Hepatocyte (in vitro differentiated cells): Measurements from ENCODE around the gene CPZ. TPM values are rescaled to one million over a fixed set of nuclear protein-coding genes. Genes with fewer than 3 reads are reported as not detected.

Experiments used
- DNase-seq: peaks from one replicate; pipeline ENCODE4 v3.0.0-alpha.2; 2016; ENCODE audit warnings: low spot score
- H2AFZ ChIP-seq: fragments of 200-600 bp; sonication (generic); 2 replicates; pipeline ENCODE4 v1.6.0; 2016; ENCODE audit warnings: antibody characterized with exemption, mild to moderate bottlenecking
- H3K27ac ChIP-seq: fragments of 200-600 bp; sonication (generic); 2 replicates; pipeline ENCODE4 v1.5.1; 2016; ENCODE audit warnings: mild to moderate bottlenecking
- H3K27me3 ChIP-seq: fragments of 200-600 bp; sonication (generic); 2 replicates; pipeline ENCODE4 v1.6.1; 2016
- H3K36me3 ChIP-seq: fragments of 200-600 bp; sonication (generic); replicated peaks from 2 replicates; pipeline ENCODE4 v1.5.1; 2016; ENCODE audit warnings: low read depth; ENCODE audit not compliant: insufficient read depth
- H3K4me1 ChIP-seq: fragments of 200-600 bp; sonication (generic); 2 replicates; pipeline ENCODE4 v1.5.1; 2016; ENCODE audit warnings: mild to moderate bottlenecking, moderate library complexity; ENCODE audit not compliant: insufficient read depth
- H3K4me2 ChIP-seq: fragments of 200-600 bp; sonication (generic); 2 replicates; pipeline ENCODE4 v1.6.0; 2016
- H3K4me3 ChIP-seq: fragments of 200-600 bp; sonication (generic); 2 replicates; pipeline ENCODE4 v1.5.1; 2016; ENCODE audit warnings: mild to moderate bottlenecking
- H3K79me2 ChIP-seq: fragments of 200-600 bp; sonication (generic); 2 replicates; pipeline ENCODE4 v1.6.0; 2017; ENCODE audit warnings: mild to moderate bottlenecking
- H3K9me2 ChIP-seq: fragments of 200-600 bp; sonication (generic); replicated peaks from 2 replicates; pipeline ENCODE4 v1.6.0; 2017; ENCODE audit warnings: mild to moderate bottlenecking; ENCODE audit not compliant: insufficient read depth
- H3K9me3 ChIP-seq: fragments of 200-600 bp; sonication (generic); 2 replicates; pipeline ENCODE4 v1.5.1; 2016; ENCODE audit warnings: low read depth, mild to moderate bottlenecking
- H4K20me1 ChIP-seq: fragments of 200-600 bp; sonication (generic); 2 replicates; pipeline ENCODE4 v1.6.0; 2016; ENCODE audit warnings: mild to moderate bottlenecking; ENCODE audit not compliant: insufficient read depth, poor library complexity, severe bottlenecking
- EZH2 ChIP-seq: fragments of 200-600 bp; sonication (generic); IDR thresholded peaks from 2 replicates; pipeline ENCODE4 v1.6.1; 2016; ENCODE audit warnings: antibody characterized with exemption, mild to moderate bottlenecking, borderline replicate concordance
- EZH2phosphoT487 ChIP-seq: fragments of 200-600 bp; sonication (generic); IDR thresholded peaks from one replicate; pipeline ENCODE4 v1.6.1; 2018; ENCODE audit warnings: antibody characterized with exemption, mild to moderate bottlenecking, low read depth, moderate library complexity; ENCODE audit not compliant: unreplicated experiment, severe bottlenecking
- WGBS: methylation state at CpG from one replicate; pipeline ENCODE4 v1.1.6; 2016; ENCODE audit warnings: low lambda C conversion rate; ENCODE audit errors: missing lambda C conversion rate; 5-methylcytosine and 5-hydroxymethylcytosine counted together
- polyA plus RNA-seq: library from polyadenylated mRNA; unstranded; fragments of >200 nt; fragmentation: Nextera tagmentation; extraction: Ambion mirVana; gene quantifications from 2 replicates; pipeline ENCODE4 v1.2.1, GENCODE V29; 2016
- total RNA-seq: library from RNA; depleted of rRNA; stranded (reverse); fragments of >200 nt; gene quantifications from 2 replicates; pipeline ENCODE4 v1.2.3, GENCODE V29; 2014
- TF ChIP-seq, protein P1 (sequence below): fragments of 200-600 bp; sonication (generic); IDR thresholded peaks from 2 replicates; pipeline ENCODE4 v1.5.1; 2016; ENCODE audit warnings: antibody characterized with exemption, mild to moderate bottlenecking; ENCODE audit not compliant: poor library complexity

CPZ gene
- total and polyA plus RNA-seq, 2 experiments from 2014 or later: 34.8 to 113 TPM

DNA sequence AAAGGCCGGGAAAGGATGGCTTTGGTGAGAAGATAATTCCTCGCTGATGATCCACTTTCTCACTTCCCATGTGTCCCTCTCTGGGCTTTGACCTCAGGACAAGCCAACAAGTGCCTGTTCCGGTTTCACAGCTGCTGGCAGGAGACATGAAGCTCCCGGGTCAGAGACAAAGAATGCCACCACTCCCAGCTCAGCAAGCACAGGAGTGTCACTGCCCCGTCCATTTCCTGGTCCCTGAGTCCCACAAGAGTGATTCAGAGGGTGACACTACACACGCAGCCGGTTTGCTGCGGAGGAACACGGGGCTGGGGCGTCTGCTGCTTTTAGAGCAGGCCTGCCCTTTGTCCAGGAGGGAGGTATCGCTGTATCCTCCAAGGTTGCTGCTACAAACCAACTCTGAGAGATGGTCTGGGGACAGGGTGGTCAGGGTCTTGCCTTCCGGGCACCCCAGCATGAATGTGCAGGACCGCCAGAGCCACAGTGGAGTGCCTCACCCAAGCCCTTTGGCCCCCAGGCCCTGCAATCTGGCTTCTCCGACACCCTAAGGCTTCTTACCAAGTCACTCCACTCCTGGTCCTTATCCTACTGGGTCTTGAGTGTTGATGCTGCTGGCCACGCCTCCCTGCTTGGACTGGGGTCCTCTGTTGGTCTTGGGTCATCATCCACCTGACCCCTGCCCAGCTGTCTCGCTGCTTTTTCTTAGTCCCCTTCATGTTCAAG, 49.5 kb downstream of the CPZ start:
- whole genome bisulfite sequencing: 85% methylated on average over 16 of the region's 16 CpGs
- Histone ChIP-seq H3K9me3 (no peaks in the 10 kb centered on the region), H3K27ac (no peak overlapping the region), H3K4me1 (no peaks in the 10 kb centered on the region), H3K4me3 (no peak overlapping the region), H3K4me2 (no peak overlapping the region), H2AFZ (no peak overlapping the region), H3K36me3 (no peaks in the 10 kb centered on the region), H3K27me3 (peaks cover 6% of the 10 kb centered on the region), H3K9me2 (no peaks in the 10 kb centered on the region), H4K20me1 (no peaks in the 10 kb centered on the region), H3K79me2 (no peaks in the 10 kb centered on the region)
- no peak for DNase-seq
- TF ChIP-seq EZH2phosphoT487: no peak
- no peak for TF ChIP-seq EZH2
- TF ChIP-seq, protein P1, sequence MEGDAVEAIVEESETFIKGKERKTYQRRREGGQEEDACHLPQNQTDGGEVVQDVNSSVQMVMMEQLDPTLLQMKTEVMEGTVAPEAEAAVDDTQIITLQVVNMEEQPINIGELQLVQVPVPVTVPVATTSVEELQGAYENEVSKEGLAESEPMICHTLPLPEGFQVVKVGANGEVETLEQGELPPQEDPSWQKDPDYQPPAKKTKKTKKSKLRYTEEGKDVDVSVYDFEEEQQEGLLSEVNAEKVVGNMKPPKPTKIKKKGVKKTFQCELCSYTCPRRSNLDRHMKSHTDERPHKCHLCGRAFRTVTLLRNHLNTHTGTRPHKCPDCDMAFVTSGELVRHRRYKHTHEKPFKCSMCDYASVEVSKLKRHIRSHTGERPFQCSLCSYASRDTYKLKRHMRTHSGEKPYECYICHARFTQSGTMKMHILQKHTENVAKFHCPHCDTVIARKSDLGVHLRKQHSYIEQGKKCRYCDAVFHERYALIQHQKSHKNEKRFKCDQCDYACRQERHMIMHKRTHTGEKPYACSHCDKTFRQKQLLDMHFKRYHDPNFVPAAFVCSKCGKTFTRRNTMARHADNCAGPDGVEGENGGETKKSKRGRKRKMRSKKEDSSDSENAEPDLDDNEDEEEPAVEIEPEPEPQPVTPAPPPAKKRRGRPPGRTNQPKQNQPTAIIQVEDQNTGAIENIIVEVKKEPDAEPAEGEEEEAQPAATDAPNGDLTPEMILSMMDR: no peak

DNA sequence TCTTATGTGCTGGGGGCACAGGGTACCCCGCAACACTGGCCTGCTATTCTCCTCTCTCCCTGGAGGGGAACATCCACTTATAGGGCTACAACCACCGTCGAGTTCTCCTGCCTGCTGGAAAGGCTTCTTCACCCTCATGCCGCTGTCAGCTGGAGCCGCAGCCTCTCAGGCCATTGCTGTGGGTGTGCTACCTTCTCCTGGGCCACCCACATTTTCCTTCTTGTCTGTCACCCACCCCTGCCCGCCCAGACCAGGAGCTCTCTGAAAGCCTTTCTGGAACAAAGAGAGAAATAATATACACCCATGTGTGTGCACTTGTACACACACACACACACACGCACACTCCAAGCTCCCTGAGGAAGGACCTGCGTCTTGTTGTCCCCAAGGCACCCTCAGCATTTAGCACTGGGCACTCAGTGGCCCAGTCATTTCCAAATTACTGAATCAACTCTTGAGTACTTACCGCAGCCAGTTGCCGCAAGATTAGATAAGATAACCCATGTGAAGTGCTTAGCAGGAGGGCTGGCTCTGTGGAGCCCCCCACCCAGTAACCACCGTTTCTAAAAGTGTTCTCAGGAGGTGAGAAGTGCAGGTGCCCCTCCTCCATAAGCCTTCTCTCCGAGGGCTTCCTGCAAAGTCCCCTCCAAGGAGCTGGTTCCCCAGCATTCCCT, 50.2 kb downstream of the CPZ start:
- no peak overlapping the region for H3K4me2 ChIP-seq
- H3K4me3 ChIP-seq: no peak overlapping the region
- no peaks in the 10 kb centered on the region for H3K9me3 ChIP-seq
- WGBS: 62% methylated on average over 12 of the region's 12 CpGs
- H3K79me2 ChIP-seq: no peaks in the 10 kb centered on the region
- H3K4me1 ChIP-seq: no peaks in the 10 kb centered on the region
- H3K36me3 ChIP-seq: no peaks in the 10 kb centered on the region
- DNase-seq: no peak
- H4K20me1 ChIP-seq: no peaks in the 10 kb centered on the region
- H2AFZ ChIP-seq: no peak overlapping the region
- H3K27ac ChIP-seq: no peak overlapping the region
- TF ChIP-seq, protein P1: no peak
- H3K27me3 ChIP-seq: no peaks in the 10 kb centered on the region
- no peaks in the 10 kb centered on the region for H3K9me2 ChIP-seq

DNA sequence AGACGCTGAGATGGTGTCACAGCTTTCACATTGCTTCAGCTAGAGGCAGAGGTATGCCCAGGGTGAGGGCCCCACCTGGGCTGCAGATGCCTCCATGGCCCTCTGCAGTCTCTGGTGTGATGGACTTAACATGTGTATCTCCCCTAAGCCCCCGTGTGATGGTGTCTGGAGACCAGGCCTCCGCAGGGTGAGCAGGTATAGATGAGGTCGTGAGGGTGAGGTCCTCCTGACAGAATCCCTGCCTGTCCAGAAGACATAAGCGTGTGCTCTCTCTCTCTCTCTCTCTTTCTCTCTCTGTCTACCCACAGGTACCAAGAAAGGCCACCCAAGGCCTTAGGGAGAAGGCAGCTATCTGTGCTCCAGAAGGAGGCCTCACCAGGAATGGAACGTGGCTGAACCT, 50.9 kb downstream of the CPZ start:
- no peaks in the 10 kb centered on the region for H4K20me1 ChIP-seq
- no peaks in the 10 kb centered on the region for H3K9me3 ChIP-seq
- WGBS: 81% methylated on average over 6 of the region's 6 CpGs
- no peaks in the 10 kb centered on the region for H3K4me1 ChIP-seq
- no peak overlapping the region for H3K4me2 ChIP-seq
- H3K4me3 ChIP-seq: no peak overlapping the region
- H3K36me3 ChIP-seq: no peaks in the 10 kb centered on the region
- H3K79me2 ChIP-seq: no peaks in the 10 kb centered on the region
- TF ChIP-seq, protein P1: no peak
- TF ChIP-seq EZH2 (no peak), EZH2phosphoT487 (no peak)
- no peaks in the 10 kb centered on the region for H3K27me3 ChIP-seq
- H3K27ac ChIP-seq: no peak overlapping the region
- H2AFZ ChIP-seq: no peak overlapping the region
- no peak for DNase-seq
- no peaks in the 10 kb centered on the region for H3K9me2 ChIP-seq
